HG02610 (cell line): Measurements from ENCODE around the gene CDCP1.

ENCODE experiments used
- ATAC-seq: cut with Tn5 transposase; IDR thresholded peaks from one replicate; pipeline ENCODE4 v1.9.1; 2021; ENCODE audit warnings: mild to moderate bottlenecking, moderate library complexity; ENCODE audit not compliant: unreplicated experiment

CDCP1 gene, protein sequence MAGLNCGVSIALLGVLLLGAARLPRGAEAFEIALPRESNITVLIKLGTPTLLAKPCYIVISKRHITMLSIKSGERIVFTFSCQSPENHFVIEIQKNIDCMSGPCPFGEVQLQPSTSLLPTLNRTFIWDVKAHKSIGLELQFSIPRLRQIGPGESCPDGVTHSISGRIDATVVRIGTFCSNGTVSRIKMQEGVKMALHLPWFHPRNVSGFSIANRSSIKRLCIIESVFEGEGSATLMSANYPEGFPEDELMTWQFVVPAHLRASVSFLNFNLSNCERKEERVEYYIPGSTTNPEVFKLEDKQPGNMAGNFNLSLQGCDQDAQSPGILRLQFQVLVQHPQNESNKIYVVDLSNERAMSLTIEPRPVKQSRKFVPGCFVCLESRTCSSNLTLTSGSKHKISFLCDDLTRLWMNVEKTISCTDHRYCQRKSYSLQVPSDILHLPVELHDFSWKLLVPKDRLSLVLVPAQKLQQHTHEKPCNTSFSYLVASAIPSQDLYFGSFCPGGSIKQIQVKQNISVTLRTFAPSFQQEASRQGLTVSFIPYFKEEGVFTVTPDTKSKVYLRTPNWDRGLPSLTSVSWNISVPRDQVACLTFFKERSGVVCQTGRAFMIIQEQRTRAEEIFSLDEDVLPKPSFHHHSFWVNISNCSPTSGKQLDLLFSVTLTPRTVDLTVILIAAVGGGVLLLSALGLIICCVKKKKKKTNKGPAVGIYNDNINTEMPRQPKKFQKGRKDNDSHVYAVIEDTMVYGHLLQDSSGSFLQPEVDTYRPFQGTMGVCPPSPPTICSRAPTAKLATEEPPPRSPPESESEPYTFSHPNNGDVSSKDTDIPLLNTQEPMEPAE

GRCh38 chr3:45145681-45146614 is at the start of gene CDCP1:
Gene CDCP1 (minus strand): TSS chr3:45146378. CDS start chr3:45146287, 91 bp downstream.
- ATAC-seq: no peak

GRCh38 chr3:45194791-45195190 is 48.6 kb upstream of the CDCP1 start:
- ATAC-seq: no peak

GRCh38 chr3:45191924-45192417 is 45.8 kb upstream of the CDCP1 start:
- ATAC-seq: no peak

DNA sequence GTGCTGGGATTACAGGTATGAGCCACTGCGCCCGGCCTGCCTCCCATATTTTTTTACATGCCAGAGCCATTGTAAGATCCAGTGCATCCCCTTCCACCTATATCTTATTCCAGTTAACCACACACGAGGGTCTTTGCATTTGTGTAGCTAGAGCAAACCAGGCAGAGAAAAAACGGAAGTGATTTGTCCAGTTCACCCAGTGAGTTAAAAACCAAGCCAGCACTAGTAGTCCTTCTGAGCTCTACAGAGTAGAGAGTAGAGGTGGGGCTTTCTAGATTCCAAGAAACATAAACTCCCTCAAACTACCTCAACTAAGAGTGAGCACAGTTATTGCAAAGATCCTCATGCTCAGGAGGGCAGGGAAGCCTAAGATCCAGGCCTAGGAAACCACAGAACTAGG is 45.2 kb upstream of the CDCP1 start:
- ATAC-seq: no peak

GRCh38 chr3:45188719-45189659 is 42.8 kb upstream of the CDCP1 start:
- ATAC-seq: no peak

GRCh38 chr3:45187694-45188141 is 41.5 kb upstream of the CDCP1 start:
- no peak for ATAC-seq

DNA sequence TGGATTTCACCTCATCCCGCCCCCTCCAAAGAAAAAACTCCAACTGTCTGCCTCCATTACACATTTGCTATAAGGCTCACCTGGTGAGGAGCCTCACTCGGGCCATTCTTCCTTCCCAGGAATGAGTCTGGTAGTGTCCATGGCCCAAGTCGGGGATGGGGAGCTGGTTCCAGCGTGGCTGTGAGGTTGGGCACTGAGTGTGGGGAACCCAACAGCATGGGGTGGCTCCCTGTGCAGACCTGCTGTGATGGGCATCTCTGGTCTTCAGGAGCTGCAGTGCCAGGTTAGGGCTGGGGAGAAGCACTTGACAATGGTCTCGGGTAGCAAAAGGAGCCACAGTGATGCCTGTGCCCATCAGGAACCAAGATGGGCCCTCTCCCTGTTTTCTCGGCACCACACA is 40.7 kb upstream of the CDCP1 start:
- ATAC-seq: no peak

- no peak for ATAC-seq
Measured at GRCh38 chr3:45185461-45185860, 39.3 kb upstream of the CDCP1 start.

DNA sequence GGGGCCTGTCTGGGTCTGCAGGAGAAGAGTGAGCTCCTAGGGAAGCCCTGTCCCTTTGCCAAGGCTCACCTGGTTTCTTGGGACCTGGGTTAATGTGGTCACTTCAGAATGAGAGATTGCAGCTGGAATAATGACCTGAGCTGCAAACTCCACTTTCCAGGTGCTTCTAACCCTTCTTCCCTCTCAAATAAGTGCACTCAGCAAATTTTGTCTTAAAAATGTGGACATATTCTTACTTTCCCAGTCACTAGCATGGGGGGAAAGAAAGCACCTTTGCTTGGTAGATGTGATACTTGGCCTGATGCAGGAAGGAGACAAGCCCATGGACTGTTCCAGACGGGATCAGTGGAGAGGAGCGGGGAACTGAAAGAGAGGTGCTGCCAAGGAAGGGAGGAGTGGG is 38.9 kb upstream of the CDCP1 start:
- no peak for ATAC-seq

DNA sequence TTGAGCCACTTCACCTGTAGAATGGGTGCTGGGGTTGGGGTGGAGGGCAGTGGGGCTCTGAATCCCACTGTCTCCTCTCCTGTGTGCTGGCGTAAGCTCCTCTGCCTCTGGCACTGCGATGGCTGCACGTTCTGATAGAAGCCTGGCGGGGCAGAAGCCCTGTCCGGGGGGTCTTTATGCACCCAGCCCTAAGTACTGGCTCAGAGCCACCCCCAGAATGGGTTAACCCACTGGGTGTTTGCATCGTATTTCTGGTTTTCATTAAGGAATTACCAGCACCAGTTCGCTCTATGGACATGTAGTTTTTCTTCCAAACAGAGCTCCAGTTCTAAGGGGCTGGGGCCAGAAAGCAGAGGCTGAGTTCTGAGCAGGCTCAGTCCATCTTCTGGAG is 37.7 kb upstream of the CDCP1 start:
- ATAC-seq: no peak

GRCh38 chr3:45182915-45183871 is 37.0 kb upstream of the CDCP1 start:
- no peak for ATAC-seq

DNA sequence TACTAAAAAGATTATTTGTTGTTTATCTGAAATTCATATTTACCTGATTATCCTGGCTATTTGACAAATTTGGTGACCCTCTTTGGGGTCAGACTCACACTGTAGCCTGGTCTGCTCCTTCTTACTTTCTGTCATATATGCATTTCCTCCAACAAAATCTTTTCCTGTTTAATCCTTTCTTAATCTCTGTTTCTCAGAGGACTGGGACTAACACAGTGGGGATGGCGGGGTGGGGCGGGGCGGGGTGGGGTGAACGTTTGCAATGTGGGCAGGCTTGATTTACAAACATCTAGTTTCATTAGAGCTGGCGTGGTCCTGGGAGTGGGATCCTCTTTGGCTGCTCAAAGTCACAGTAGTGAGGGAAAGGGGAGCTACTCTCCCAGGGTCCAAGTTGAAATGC is 35.3 kb upstream of the CDCP1 start:
- no peak for ATAC-seq

DNA sequence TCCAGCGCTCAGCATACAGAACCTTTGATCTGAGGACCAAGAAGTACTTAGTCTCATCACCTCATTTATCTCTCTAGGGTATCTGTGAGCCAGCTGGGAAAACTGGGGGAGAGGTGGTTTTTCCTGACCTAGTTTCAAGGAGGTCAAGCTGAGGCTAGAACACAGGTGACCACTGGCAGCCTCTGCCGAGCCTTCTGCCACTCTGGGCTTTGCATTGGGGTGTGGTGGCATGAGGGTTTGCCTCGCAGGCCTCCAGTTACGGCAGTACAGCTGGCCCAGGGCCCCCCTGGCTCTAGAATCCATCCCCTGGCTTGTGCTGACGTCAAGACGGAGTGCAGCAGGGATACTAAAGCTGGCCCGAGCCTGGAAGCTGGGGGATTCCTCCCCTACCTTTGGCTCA is 34.7 kb upstream of the CDCP1 start:
- ATAC-seq: no peak

DNA sequence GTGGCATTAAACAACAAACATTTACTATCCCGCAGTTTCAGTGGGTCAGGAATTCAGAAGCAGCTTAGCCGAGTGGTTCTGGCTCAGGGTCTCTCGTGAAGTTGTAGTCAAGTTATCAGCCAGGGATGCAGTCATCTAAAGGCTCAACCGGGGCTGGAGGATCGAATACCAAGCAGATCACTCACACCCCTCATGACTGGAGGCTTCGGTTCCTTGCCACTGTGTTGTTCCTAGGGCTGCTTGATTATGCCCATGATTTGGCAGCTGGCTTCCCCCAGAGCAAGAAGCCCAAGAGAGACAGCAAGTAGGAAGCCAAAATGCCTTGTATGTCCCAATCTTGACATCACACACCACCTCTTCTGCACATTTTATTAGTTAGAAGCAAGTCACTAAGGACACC is 33.9 kb upstream of the CDCP1 start:
- no peak for ATAC-seq

GRCh38 chr3:45179163-45179562 is 33.0 kb upstream of the CDCP1 start:
- ATAC-seq: no peak

DNA sequence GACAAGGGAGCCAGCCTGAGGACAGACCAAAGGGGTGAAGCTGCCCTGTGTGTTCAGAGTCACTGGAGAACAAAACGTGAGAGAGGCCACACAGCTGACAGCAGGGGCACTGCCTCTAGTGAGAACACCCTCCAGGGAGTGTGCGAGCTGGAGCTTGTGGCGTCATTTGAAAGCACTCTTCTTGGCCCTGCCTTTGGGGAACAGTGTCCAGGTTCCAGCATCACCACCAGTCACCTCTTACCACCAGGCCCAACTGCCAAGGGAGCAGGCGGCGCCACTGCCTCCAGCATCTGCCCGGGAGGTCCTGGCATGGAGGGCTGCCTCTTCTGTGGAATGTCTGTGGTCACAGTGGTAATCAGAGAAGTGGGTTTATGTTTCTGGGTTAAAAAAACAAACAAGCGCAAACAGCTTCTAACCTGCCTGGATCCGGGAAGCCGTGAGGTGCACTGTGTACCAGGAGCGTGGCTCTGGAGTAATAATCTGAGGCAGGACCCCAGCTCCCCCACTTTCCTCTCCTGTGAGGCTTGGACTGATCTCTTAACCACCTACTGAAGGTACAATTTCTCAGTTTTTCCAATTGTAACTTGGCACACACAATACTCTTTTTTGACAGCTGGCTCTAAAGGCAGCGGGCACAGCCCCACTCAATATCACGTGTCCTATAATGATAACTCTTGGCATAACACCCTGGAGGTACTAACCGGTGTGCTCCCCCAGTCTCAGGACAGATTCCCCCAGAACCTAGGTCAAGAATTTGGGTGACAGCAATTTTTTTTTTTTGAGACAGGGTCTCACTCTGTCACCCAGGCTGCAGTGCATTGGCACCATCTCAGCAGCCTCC is 32.2 kb upstream of the CDCP1 start:
- ATAC-seq: no peak

GRCh38 chr3:45176912-45177311 is 30.7 kb upstream of the CDCP1 start:
- no peak for ATAC-seq

GRCh38 chr3:45174234-45174633 is 28.1 kb upstream of the CDCP1 start:
- no peak for ATAC-seq
